ENCODE measurements around the gene CACNB1. TPM values are rescaled to one million over a fixed set of nuclear protein-coding genes. Genes with fewer than 3 reads are reported as not detected.
A peak's percentile ranks its signal among the peaks of the same experiment; 100 is the strongest.
"Not testable (repeated sequence)": the region's sequence is repeated elsewhere in the genome, so short reads cannot be mapped to it uniquely, and the experiment has no call there.

The CACNB1 gene
- total RNA-seq, 2 experiments from 2014 or later: 12.7 to 14.4 TPM

GRCh38 chr17:39181303-39181702 lies 16.2 kb downstream of the CACNB1 start:
- no peaks in the 10 kb centered on the region for H3K27me3 Mint-ChIP-seq
- no peak for DNase-seq
- H3K4me1 Mint-ChIP-seq: no peaks in the 10 kb centered on the region
- no peaks in the 10 kb centered on the region for H3K9me3 Mint-ChIP-seq
- H3K4me3 Mint-ChIP-seq: no peak overlapping the region
- peaks cover 16% of the 10 kb centered on the region for H3K36me3 Mint-ChIP-seq
- H3K27ac Mint-ChIP-seq: no peak overlapping the region

- Mint-ChIP-seq H3K27me3 (no peaks in the 10 kb centered on the region), H3K4me1 (peaks cover 8% of the 10 kb centered on the region), H3K27ac (no peak overlapping the region), H3K9me3 (no peaks in the 10 kb centered on the region), H3K4me3 (no peak overlapping the region), H3K36me3 (peaks cover 18% of the 10 kb centered on the region)
- DNase-seq: no peak
These were observed 18.9 kb downstream of the CACNB1 start for GRCh38 chr17:39178536-39178935.

- Mint-ChIP-seq H3K9me3 (no peaks in the 10 kb centered on the region), H3K27me3 (no peaks in the 10 kb centered on the region), H3K4me3 (no peak overlapping the region), H3K36me3 (peaks cover 13% of the 10 kb centered on the region), H3K4me1 (peaks cover 10% of the 10 kb centered on the region), H3K27ac (no peak overlapping the region)
- no peak for DNase-seq
These were observed 20.2 kb downstream of the CACNB1 start for GRCh38 chr17:39177256-39177655.

GRCh38 chr17:39175695-39176093 lies 21.8 kb downstream of the CACNB1 start:
- Mint-ChIP-seq H3K4me1 (peaks cover 10% of the 10 kb centered on the region), H3K9me3 (no peaks in the 10 kb centered on the region), H3K27me3 (no peaks in the 10 kb centered on the region), H3K4me3 (no peak overlapping the region), H3K27ac (no peak overlapping the region), H3K36me3 (peaks cover 13% of the 10 kb centered on the region)
- no peak for DNase-seq

GRCh38 chr17:39174920-39175694 lies 22.4 kb downstream of the CACNB1 start:
- H3K4me3 Mint-ChIP-seq: no peak overlapping the region
- H3K27ac Mint-ChIP-seq: peak overlapping the region; percentile 34
- H3K9me3 Mint-ChIP-seq: no peaks in the 10 kb centered on the region
- peaks cover 10% of the 10 kb centered on the region for H3K4me1 Mint-ChIP-seq
- DNase-seq: peak; percentile 71
- H3K36me3 Mint-ChIP-seq: peaks cover 13% of the 10 kb centered on the region
- H3K27me3 Mint-ChIP-seq: peaks cover 4% of the 10 kb centered on the region

GRCh38 chr17:39173526-39174274 lies 23.8 kb downstream of the CACNB1 start:
- Mint-ChIP-seq H3K9me3 (no peaks in the 10 kb centered on the region), H3K36me3 (peaks cover 9% of the 10 kb centered on the region)

DNA sequence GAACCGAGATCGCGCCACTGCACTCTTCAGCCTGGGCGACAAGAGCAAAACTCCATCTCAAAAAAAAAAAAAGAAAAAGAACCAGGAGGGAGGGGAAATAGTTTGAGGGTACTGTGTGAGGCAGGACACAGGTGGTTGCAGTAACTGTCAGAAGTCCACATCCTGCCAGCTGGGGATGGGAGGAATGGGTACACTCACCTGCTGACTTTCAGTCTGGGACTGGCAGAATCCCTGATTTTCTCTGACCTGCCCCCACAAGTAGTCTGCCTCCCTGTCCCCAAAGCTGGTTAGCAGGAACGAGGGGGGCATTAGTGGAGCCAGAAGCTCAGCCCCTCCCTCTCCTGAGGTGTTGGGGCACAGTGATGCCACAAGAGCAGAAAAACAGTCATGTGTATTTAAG lies 24.4 kb downstream of the CACNB1 start:
- no peak overlapping the region for H3K4me3 Mint-ChIP-seq
- no peak for DNase-seq
- peaks cover 18% of the 10 kb centered on the region for H3K27me3 Mint-ChIP-seq
- H3K27ac Mint-ChIP-seq: no peak overlapping the region
- H3K36me3 Mint-ChIP-seq: peaks cover 9% of the 10 kb centered on the region
- H3K9me3 Mint-ChIP-seq: peaks cover 1% of the 10 kb centered on the region
- peaks cover 12% of the 10 kb centered on the region for H3K4me1 Mint-ChIP-seq

More at GRCh38 chr17:39173526-39174274, 23.8 kb downstream of the CACNB1 start:
- Mint-ChIP-seq H3K4me1 (peaks cover 12% of the 10 kb centered on the region), H3K27me3 (peaks cover 12% of the 10 kb centered on the region), H3K27ac (no peak overlapping the region), H3K4me3 (no peak overlapping the region)
- no peak for DNase-seq

DNA sequence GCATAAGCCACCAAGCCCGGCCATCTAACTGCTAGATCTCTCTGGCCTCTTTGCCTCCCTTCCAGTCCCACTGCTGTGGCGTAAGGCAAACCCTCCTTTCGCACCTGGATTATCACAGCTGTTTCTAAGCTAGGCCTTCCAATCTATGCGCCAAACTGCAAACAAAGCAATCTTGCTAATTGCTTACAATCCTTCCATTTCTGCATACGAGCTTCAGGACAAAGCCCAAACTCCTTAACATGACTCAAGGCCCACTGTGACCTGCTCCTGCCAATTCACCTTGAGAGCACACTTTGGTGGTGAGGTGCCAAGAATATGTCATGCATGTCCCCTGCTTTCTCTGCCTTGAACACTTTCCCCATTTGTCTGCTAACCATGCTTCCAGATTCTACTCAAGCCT lies 25.5 kb downstream of the CACNB1 start:
- peaks cover 4% of the 10 kb centered on the region for H3K36me3 Mint-ChIP-seq
- peaks cover 1% of the 10 kb centered on the region for H3K9me3 Mint-ChIP-seq
- DNase-seq: no peak
- peaks cover 17% of the 10 kb centered on the region for H3K4me1 Mint-ChIP-seq
- H3K27ac Mint-ChIP-seq: no peak overlapping the region
- no peak overlapping the region for H3K4me3 Mint-ChIP-seq
- peaks cover 21% of the 10 kb centered on the region for H3K27me3 Mint-ChIP-seq

- peaks cover 4% of the 10 kb centered on the region for H3K36me3 Mint-ChIP-seq
- DNase-seq: no peak
- peaks cover 1% of the 10 kb centered on the region for H3K9me3 Mint-ChIP-seq
- peaks cover 33% of the 10 kb centered on the region for H3K27me3 Mint-ChIP-seq
- H3K4me3 Mint-ChIP-seq: no peak overlapping the region
- peaks cover 17% of the 10 kb centered on the region for H3K4me1 Mint-ChIP-seq
- H3K27ac Mint-ChIP-seq: no peak overlapping the region
These were observed 26.9 kb downstream of the CACNB1 start for GRCh38 chr17:39170558-39170957.

DNA sequence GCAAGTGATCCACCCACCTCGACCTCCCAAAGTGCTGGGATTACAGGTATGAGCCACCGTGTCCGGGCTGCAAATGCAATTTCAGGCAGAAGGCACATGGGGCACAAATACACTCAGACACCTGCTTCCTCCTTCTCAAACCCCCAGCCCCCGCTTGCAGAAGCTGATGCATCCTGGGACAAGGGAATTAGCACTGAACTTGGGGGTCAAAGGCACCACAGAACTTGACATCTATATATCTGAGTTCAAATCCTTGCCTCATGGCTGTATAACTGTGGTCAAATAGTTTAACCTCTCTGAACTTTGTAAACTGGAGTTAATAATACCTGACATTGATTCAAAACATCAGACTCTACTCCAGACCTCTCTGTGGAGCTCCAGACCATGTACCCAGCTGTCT lies 27.4 kb downstream of the CACNB1 start:
- DNase-seq: no peak
- Mint-ChIP-seq H3K4me1 (peaks cover 16% of the 10 kb centered on the region), H3K36me3 (peaks cover 2% of the 10 kb centered on the region), H3K27ac (no peak overlapping the region), H3K27me3 (peaks cover 34% of the 10 kb centered on the region), H3K4me3 (no peak overlapping the region), H3K9me3 (peaks cover 1% of the 10 kb centered on the region)

DNA sequence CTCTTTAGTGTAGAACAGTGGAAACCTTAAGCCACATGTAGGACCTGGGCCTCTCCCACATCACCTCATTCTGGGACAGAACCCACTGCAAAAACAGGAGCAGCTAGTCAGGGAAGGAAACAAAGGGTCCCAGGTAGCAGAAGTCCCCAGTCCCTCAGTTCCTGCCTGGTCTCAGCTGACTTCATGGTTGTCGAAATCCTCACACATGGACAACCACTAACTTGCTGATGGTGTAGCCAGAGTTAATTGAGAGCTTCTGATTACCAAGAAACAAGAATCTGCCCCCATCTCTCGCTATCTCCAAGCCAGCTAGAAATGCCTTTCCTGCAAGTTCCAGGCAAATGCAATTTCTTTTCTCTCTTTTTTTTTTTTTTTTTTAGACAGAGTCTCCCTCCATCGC lies 28.0 kb downstream of the CACNB1 start:
- Mint-ChIP-seq H3K27ac (no peak overlapping the region), H3K9me3 (peaks cover 1% of the 10 kb centered on the region), H3K4me1 (peaks cover 11% of the 10 kb centered on the region), H3K27me3 (peaks cover 39% of the 10 kb centered on the region), H3K36me3 (no peaks in the 10 kb centered on the region), H3K4me3 (no peak overlapping the region)
- no peak for DNase-seq

GRCh38 chr17:39169101-39169500 lies 28.4 kb downstream of the CACNB1 start:
- DNase-seq: no peak
- peaks cover 12% of the 10 kb centered on the region for H3K4me1 Mint-ChIP-seq
- H3K9me3 Mint-ChIP-seq: peaks cover 1% of the 10 kb centered on the region
- H3K36me3 Mint-ChIP-seq: no peaks in the 10 kb centered on the region
- H3K4me3 Mint-ChIP-seq: no peak overlapping the region
- peaks cover 39% of the 10 kb centered on the region for H3K27me3 Mint-ChIP-seq
- no peak overlapping the region for H3K27ac Mint-ChIP-seq

DNA sequence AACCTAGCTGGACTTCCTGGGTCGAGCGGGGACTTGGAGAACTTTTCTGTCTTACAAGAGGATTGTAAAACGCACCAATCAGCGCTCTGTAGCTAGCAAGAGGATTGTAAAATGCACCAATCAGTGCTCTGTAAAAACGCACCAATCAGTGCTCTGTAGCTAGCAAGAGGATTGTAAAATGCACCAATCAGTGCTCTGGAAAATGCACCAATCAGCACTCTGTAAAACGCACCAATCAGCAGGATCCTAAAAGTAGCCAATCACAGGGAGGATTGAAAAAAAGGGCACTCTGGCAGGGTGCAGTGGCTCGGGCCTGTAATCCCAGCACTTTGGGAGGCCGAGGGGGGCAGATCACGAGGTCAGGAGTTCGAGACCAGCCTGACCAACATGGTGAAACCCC lies 29.0 kb downstream of the CACNB1 start:
- not testable (repeated sequence) for H3K4me3 Mint-ChIP-seq, H3K36me3 Mint-ChIP-seq, DNase-seq, H3K9me3 Mint-ChIP-seq, H3K27ac Mint-ChIP-seq
- peaks cover 11% of the 10 kb centered on the region for H3K4me1 Mint-ChIP-seq
- H3K27me3 Mint-ChIP-seq: peaks cover 39% of the 10 kb centered on the region

GRCh38 chr17:39167476-39167875 lies 30.0 kb downstream of the CACNB1 start:
- peaks cover 1% of the 10 kb centered on the region for H3K9me3 Mint-ChIP-seq
- H3K27me3 Mint-ChIP-seq: peaks cover 39% of the 10 kb centered on the region
- H3K4me1 Mint-ChIP-seq: peaks cover 9% of the 10 kb centered on the region
- H3K36me3 Mint-ChIP-seq: no peaks in the 10 kb centered on the region
- H3K27ac Mint-ChIP-seq: no peak overlapping the region
- no peak overlapping the region for H3K4me3 Mint-ChIP-seq
- no peak for DNase-seq

GRCh38 chr17:39166437-39167335 lies 30.8 kb downstream of the CACNB1 start:
- no peak overlapping the region for H3K4me3 Mint-ChIP-seq
- H3K27ac Mint-ChIP-seq: no peak overlapping the region
- no peaks in the 10 kb centered on the region for H3K36me3 Mint-ChIP-seq

More at GRCh38 chr17:39166437-39167335, 30.8 kb downstream of the CACNB1 start:
- no peak for DNase-seq
- H3K9me3 Mint-ChIP-seq: peaks cover 1% of the 10 kb centered on the region
- peaks cover 9% of the 10 kb centered on the region for H3K4me1 Mint-ChIP-seq
- peaks cover 39% of the 10 kb centered on the region for H3K27me3 Mint-ChIP-seq

All from activated naive CD8-positive, alpha-beta T cell treated with anti-CD3 and anti-CD28 coated beads for 36 hours (primary cell).